ENCODE measurements around the gene LYAR.
"Not testable (repeated sequence)": the region's sequence is repeated elsewhere in the genome, so short reads cannot be mapped to it uniquely, and the experiment has no call there.

The LYAR gene

DNA sequence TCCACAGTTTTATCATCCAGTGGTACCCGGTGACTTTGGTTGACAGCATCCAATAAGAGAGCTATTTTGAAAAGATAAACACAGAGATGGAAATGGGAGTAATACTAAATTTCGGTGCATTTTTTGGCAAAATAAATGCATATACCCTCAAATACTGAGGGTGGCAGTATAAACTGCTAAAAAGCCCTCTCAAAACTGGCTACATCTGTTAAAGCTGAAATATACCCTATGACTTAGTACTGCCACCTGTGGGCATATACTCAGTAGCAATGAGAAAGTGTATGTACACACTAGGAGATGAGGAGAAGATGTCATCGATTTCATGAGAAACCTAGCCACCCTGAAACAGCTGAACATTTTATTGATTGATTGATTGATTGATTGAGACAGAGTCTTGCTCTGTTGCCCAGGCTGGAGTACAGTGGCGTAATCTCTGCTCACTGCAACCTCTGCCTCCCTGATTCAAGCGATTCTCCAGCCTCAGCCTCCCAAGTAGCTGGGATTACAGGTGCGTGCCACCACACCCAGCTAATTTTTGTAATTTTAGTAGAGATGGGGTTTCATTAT lies 29.7 kb downstream of the LYAR start:
- DNase-seq (ENCODE audit: low read depth in 2 of 2) = no peak

DNA sequence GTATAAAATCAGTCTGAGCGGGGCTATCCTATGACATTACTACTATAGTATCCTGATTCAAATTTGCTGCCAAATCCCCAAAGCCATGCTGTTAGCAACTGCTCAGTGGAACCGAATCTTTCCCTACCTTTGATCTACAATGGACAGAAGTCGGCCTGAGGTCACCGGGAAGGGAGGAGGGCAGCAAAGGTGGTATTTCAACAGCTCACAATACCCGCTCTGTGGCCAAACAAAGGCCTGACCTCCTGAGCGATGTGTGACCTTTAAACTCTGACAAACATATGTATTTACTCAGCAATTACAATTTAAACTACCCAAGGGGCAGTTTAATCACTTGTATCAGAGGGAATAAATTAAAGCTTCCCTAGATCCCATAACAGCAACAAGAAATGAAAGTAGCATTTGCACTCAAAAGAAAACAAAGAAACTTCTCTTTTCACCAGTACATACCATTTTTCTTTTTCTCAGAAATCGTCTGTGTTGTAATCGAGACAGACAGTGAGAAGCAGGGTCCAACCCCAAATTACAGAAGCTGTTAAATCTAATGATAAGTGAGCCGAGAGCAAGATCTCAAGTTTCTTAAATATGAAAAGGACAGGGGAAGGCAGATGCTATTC lies 30.4 kb downstream of the LYAR start:
- no peak for DNase-seq (ENCODE audit: low read depth in 2 of 2)

DNA sequence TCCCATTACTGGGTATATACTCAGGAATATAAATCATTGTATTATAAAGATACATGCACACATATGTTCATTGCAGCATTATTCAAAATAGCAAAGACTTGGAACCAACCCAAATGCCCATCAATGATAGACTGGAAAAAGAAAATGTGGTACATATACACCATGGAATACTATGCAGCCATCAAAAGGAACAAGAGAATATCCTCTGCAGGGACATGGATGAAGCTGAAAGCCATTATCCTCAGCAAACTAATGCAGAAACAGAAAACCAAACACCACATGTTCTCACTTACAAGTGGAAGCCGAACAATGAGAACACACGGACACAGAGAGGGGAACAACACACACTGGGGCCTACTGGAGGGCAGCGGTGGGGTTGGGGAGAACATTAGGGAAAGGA lies 32.2 kb downstream of the LYAR start:
- not testable (repeated sequence) for DNase-seq (ENCODE audit: low read depth in 2 of 2)

- DNase-seq (ENCODE audit: low read depth in 2 of 2) = no peak
Observed at GRCh38 chr4:4256799-4257198, 33.2 kb downstream of the LYAR start.

DNA sequence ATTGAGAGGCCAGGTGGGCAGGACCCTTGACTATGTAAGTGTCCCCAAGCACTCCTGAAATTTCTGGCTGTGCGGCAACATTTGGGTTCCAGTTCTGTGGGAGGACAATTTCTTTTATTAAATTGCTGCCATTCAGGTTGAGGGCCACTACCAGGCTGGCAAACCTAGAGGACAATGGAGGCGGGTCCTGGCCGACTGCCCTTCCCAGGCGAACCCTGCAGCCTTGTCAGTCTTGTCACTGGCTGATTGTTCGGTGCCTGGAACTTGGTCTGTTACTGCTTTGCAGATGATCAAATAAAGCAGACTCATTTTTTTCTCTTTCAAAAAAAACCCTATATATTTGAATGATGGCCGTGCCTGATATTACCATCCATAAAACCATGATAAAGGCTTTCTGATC lies 35.3 kb downstream of the LYAR start:
- no peak for DNase-seq (ENCODE audit: low read depth in 2 of 2)

- no peak for DNase-seq (ENCODE audit: low read depth in 2 of 2)
Observed at GRCh38 chr4:4254199-4254598, 35.8 kb downstream of the LYAR start.

DNA sequence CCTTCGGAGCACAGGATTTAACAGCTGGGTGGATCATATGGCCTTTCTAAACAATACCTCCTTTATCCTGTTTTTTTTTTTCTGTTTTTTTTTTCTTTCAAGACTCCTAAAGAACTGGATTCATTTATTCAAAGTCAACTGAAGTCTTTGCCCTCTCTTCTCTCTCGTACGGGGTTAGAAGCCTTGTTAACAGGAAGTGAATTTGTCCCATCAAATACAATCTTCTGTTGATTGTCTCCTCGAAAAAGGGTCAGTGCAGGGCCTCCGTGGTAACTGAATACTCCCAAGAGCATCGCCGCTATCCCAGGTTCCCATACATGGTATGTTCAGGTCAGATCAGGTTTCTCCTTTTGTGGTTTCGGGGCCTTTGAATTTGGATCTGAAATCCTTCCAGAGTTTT lies 40.1 kb downstream of the LYAR start:
- DNase-seq (ENCODE audit: low read depth in 2 of 2) = no peak

GRCh38 chr4:4249342-4249741 lies 40.6 kb downstream of the LYAR start:
- DNase-seq (ENCODE audit: low read depth in 2 of 2) = not testable (repeated sequence)

GRCh38 chr4:4248885-4249203 lies 41.1 kb downstream of the LYAR start:
- DNase-seq (ENCODE audit: low read depth in 2 of 2) = no peak

- peak; percentile 83 to 88 for DNase-seq (ENCODE audit: low read depth in 2 of 2)
Observed at GRCh38 chr4:4248029-4248884, 41.7 kb downstream of the LYAR start, which contains the start of gene TMEM128. Gene TMEM128 (minus strand): TSS chr4:4248223. CDS start chr4:4248202, 21 bp downstream.

GRCh38 chr4:4247696-4248028 lies 42.3 kb downstream of the LYAR start:
- no peak for DNase-seq (ENCODE audit: low read depth in 2 of 2)

- DNase-seq (ENCODE audit: low read depth in 2 of 2) = no peak
Observed at GRCh38 chr4:4245172-4245571, 44.8 kb downstream of the LYAR start.

DNA sequence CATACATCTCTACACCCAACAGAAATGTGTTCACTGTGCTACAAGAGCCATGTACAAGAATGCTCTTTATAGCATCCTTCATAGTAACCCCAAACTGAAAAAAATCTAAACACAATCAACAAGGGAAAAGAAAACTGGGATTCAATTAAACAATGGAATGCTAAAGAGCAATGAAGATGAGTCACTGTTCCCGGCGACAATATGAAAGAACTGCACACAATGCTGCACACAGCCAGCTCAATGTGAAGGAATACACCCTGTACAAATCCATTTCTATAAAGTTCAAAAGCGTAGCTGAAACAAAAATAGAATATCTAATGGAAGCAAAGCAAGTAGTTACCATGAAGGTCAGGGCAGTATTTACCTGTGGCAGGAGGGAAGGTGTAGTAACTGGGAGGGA lies 50.4 kb downstream of the LYAR start:
- DNase-seq (ENCODE audit: low read depth in 2 of 2) = not testable (repeated sequence)

DNA sequence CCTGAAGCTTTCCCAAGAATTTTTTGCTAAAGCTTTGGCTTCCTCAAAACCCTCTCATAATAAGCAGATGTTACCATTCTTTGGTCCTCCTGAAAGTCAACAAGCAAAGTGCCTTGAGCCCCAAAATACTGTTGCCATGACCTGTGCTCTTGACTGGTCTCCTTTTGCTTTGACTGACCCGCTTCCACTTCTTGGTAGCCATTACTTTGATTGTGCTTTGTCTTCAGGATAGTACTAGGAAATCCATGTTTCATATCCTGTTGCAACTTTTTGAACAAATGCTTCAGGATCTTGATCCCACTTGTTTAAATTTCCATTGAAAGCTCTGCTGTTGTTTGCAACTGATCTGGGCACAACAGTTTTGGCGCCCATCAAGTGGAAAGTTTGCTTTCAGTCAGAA lies 56.3 kb downstream of the LYAR start:
- no peak for DNase-seq (ENCODE audit: low read depth in 2 of 2)

GRCh38 chr4:4228356-4228668 lies 61.6 kb downstream of the LYAR start:
- no peak for DNase-seq (ENCODE audit: low read depth in 2 of 2)

- no peak for DNase-seq (ENCODE audit: low read depth in 2 of 2)
Observed at GRCh38 chr4:4227510-4228355, 62.2 kb downstream of the LYAR start.

GRCh38 chr4:4226606-4227438 lies 63.1 kb downstream of the LYAR start, which contains the start of gene OTOP1:
Gene OTOP1 (minus strand): TSS chr4:4226929. CDS start chr4:4226864, 65 bp downstream.
- DNase-seq (ENCODE audit: low read depth in 2 of 2) = no peak

DNA sequence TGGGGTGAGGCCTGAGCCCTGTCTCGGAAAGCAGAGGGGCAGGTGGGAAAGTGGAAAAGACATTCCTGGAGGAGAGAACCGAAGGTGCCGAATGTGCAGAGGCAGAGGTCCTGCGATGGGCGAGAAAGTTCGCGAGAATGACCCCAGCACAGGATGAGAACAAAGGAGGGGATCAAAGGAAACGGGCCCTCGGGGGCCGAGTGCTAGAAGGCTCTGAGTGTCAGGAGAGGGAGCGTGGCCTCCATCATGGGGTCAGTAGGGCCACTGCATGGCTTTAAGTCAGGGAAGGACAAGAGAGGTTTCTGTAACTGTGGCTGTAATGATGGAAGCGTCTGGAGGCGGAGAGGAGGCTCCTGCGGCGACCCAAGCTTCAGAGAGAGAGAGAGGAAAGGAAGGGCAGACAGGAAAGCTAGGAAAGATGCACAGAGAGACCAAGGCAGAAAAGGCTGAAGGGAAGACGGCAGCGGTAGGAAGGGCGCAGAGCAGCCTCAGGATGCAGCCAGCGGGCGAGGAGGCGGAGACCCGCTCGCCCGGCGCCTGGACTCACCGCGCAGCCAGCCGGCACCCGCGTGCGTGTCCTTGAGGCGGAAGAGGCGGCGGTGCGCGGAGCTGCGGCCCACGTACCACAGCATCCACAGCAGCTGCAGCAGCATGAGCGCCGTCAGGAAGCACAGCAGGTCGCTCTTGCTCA lies 63.9 kb downstream of the LYAR start:
- DNase-seq (ENCODE audit: low read depth in 2 of 2) = no peak

Measured in stimulated activated CD8-positive, alpha-beta memory T cell treated with anti-CD3 and anti-CD28 coated beads, Interleukin-7, amount 100 ng/mL, for 1 hour (primary cell).